HG03097 (cell line): Measurements from ENCODE around the gene GK2.

Experiments
- ATAC-seq: cut with Tn5 transposase; IDR thresholded peaks from one replicate; pipeline ENCODE4 v1.9.1; 2021; ENCODE audit not compliant: unreplicated experiment, low FRiP score

GK2 gene

GRCh38 chr4:79390890-79391289 lies 17.1 kb downstream of the GK2 start:
- ATAC-seq = no peak

GRCh38 chr4:79385641-79386040 lies 22.4 kb downstream of the GK2 start:
- ATAC-seq = no peak

- no peak for ATAC-seq
Observed at GRCh38 chr4:79381161-79381560, 26.9 kb downstream of the GK2 start.

GRCh38 chr4:79370026-79370425 lies 38.0 kb downstream of the GK2 start:
- no peak for ATAC-seq

- no peak for ATAC-seq
Observed at GRCh38 chr4:79367096-79367495, 40.9 kb downstream of the GK2 start.

- no peak for ATAC-seq
Observed at GRCh38 chr4:79366422-79366821, 41.6 kb downstream of the GK2 start.

DNA sequence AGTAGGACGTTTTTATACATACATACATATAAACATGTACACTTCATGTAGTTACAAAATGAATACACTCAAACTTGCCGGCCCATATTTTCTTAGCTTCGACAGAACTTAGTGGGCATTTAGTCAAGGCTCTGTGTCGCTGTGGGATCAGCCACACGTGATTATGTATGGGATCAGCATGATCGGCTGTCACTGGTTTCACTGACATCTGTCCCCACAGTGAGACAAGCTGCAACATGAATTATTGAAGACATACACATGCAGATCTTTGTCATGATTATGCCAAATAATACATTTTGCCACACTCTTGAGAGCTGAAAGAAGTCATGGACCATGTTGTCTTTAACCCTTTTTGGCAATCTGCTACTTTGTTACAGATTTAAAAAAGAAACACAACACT lies 44.0 kb downstream of the GK2 start:
- no peak for ATAC-seq

- ATAC-seq = no peak
Observed at GRCh38 chr4:79362626-79363025, 45.4 kb downstream of the GK2 start.

DNA sequence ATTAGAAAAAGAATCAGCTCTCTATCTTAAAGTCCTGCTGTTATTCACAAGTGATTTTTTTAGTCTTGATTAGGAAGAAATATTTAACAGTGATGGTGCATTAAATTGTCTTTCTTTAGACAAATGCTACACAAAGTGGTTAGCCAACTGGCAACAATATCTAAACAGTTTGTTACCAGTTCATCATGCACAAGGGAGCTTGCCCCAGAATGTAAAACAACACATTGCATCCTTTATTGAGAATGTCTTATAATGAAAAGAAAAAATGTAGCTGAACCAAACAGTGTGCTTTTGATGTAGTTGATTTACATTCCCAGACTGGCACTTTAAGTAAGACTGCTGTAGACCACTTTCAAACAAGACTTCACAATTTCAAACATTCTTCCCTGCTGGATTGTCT lies 48.0 kb downstream of the GK2 start:
- ATAC-seq = no peak

- no peak for ATAC-seq
Observed at GRCh38 chr4:79358438-79358837, 49.6 kb downstream of the GK2 start.

GRCh38 chr4:79357365-79357764 lies 50.7 kb downstream of the GK2 start:
- ATAC-seq = no peak
